Stimulated activated naive CD8-positive, alpha-beta T cell treated with anti-CD3 and anti-CD28 coated beads, Interleukin-15, Interleukin-2, amounts not matched to agents 100 U/mL and 50 U/mL, for 24 hours (primary cell): ENCODE data around the gene MSL1.

ENCODE experiments used
- ATAC-seq: fragments of 150-1000 bp; cut with Tn5 transposase; one replicate; pipeline ENCODE4 v1.10.0; 2021
- DNase-seq: peaks from one replicate; pipeline ENCODE4 v3.0.0; 2021

Gene MSL1, protein sequence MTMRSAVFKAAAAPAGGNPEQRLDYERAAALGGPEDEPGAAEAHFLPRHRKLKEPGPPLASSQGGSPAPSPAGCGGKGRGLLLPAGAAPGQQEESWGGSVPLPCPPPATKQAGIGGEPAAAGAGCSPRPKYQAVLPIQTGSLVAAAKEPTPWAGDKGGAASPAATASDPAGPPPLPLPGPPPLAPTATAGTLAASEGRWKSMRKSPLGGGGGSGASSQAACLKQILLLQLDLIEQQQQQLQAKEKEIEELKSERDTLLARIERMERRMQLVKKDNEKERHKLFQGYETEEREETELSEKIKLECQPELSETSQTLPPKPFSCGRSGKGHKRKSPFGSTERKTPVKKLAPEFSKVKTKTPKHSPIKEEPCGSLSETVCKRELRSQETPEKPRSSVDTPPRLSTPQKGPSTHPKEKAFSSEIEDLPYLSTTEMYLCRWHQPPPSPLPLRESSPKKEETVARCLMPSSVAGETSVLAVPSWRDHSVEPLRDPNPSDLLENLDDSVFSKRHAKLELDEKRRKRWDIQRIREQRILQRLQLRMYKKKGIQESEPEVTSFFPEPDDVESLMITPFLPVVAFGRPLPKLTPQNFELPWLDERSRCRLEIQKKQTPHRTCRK

GRCh38 chr17:40121181-40122135 is at the start of gene MSL1:
TSS of gene MSL1 (plus strand) at chr17:40121971. CDS start at chr17:40122613, 642 bp downstream.
- DNase-seq (peak; percentile 92), ATAC-seq (peak; percentile 66)

DNA sequence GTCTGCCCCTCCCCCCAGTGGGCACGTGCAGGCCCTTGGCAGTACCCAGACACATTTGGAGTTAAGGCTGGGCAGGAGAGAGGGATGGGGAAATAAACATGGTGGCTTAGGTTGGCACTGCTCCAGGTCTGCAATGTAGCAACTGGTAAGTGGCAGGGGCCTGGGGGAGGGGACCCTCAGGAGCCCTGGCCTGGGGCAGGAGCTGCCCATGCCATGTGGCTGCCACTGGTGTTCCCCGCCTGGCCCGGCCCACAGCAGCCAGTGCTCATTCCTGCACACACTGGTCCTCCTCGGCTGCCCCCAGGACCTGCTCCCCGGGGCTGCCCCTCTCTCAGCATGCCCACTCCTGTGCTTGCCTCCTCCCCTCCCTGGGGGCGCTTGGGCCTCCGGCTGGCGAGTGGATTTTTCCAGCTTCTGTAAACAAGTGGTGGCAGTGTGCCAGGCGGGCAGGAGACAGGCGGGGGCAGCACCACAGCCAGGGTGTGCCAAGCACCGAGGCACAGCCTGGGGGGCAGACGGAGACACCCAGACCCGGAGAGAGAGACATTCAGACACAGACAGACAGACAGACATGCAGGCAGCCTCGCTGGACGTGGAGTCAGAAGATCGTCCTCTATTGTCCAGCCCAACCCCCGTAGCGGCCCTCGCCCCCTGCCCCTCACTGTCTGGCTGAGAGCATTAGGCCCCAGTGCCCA is 49.6 kb upstream of the MSL1 start:
- DNase-seq = no peak
- no peak for ATAC-seq

DNA sequence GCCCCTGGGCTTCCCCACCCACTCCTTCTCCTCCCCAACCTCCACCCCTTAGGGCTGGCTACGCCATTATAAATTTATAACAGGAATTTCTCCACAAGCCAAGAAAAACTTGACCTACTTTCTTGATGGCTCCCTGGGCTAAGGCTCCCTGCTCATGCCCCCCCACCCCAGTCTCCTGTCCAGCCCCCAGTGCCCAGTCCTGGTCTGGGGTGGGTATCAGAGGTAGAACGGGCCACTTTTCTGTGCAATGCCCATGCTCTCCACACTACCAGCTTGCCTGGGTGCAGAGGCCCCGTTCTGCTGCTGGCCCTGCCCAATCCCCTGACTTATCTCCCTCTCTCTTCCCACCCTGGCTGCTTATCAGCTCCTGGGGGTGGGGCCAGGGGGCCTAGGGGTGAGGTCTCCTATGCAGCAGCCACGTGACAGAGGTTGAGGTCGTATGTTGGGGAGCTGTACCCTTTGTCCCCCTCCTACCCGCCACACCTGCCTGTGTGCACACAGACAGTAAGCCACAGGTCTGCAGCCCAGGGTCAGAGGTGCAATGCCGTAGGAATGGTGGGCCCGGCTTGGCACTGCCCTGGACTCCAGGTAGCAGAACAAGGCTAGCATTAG is 48.9 kb upstream of the MSL1 start:
- DNase-seq (no peak), ATAC-seq (no peak)

GRCh38 chr17:40073454-40074174 is 48.2 kb upstream of the MSL1 start:
- ATAC-seq (no peak), DNase-seq (no peak)

- ATAC-seq (no peak), DNase-seq (no peak)
Observed at GRCh38 chr17:40074175-40074512, 47.6 kb upstream of the MSL1 start.

GRCh38 chr17:40074871-40075200 is 46.9 kb upstream of the MSL1 start:
- no peak for DNase-seq
- ATAC-seq = no peak

GRCh38 chr17:40075201-40075941 is 46.4 kb upstream of the MSL1 start:
- DNase-seq (peak; percentile 79), ATAC-seq (peak; percentile 65)

- no peak for DNase-seq
- no peak for ATAC-seq
Observed at GRCh38 chr17:40075942-40076498, 45.8 kb upstream of the MSL1 start.

DNA sequence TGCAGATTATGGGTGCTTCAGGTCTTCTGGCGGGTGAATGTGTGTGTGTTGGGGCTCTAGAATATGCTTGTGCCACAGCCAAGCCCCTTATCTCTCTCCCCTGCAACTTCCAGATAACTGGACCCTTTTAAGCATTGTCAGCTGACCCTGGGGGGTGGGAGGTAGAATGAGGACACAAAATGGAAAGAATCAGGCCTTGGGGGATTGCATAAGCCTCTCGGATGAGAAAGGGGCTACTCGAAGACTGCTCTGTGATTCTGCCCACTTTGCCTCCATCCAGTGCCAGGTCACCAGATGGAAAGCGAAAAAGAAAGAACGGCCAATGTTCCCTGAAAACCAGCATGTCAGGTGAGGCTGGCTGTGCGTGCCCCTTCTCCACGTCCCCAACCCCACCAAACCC is 45.2 kb upstream of the MSL1 start:
- ATAC-seq = no peak

DNA sequence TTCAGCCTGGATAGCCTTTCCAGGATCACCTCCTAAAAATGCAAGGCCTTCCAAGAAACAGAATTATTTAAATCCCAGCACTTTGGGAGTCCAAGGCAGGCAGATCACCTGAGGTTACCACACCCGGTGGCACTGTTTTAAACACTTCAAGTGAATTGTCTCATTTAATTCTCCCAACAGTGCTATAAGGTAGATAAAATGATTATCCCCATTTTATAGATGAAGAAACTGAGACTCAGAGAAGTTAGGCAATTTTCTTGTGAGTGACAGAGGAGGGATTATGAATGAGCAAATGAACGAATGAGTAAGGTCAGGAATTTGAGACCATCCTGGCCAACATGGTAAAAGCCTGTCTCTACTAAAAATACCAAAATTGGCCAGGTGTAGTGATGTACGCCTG is 42.2 kb upstream of the MSL1 start:
- no peak for DNase-seq
- no peak for ATAC-seq

More for the DNA sequence above, 45.2 kb upstream of the MSL1 start:
- no peak for DNase-seq

DNA sequence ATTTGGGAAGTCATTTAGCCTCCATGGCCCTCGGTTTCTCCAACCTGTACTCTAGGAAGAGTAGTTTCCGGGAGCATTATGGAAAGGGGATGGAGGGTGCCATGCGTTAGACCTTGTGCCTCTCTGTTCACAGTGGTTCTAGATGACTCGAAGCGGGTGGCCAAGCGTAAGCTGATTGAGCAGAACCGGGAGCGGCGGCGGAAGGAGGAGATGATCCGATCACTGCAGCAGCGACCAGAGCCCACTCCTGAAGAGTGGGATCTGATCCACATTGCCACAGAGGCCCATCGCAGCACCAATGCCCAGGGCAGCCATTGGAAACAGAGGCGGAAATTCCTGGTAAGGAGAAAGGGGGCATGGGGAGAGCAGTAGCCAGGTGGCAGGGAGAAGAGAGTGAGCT is 37.3 kb upstream of the MSL1 start:
- DNase-seq (no peak), ATAC-seq (no peak)

- peak; percentile 39 for ATAC-seq
- DNase-seq = peak; percentile 82
Observed at GRCh38 chr17:40086150-40087044, 35.4 kb upstream of the MSL1 start.

DNA sequence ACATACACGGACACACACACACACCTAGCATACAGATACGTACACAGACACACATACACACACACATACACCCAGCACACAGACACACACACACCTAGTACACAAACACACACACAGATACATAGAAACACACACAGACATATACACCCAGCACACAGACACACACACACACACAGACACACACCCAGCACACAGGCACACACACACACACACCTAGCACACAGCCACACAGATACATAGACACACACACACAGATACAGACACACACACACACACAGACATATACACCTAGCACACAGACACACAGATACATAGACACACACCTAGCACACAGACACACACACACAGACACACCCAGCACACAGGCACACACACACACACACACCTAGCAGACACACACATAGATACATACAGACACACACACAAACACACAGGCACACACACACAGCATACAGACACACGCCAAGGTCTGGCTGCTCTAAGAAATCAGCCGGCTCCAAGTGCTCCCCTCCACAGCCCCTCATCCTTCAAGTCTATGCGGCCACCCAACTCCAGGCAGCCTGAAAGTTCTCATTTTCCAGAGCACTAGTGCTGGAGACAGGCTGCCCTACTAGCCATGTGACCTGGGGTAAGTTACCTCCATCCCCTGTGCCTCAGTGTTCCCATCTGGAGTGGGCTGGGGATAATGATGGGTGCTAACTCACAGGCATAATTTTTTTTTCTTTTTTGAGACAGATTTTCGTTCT is 34.5 kb upstream of the MSL1 start:
- DNase-seq = no peak
- ATAC-seq = no peak

GRCh38 chr17:40087903-40088718 is 33.7 kb upstream of the MSL1 start:
- DNase-seq = no peak
- no peak for ATAC-seq

- ATAC-seq = no peak
- no peak for DNase-seq
Observed at GRCh38 chr17:40089077-40089895, 32.5 kb upstream of the MSL1 start.
